MM.1S (cell line): Measurements from ENCODE around the gene ATG4A.

Experiments used
- CTCF ChIP-seq: fragments of 300-600 bp; sonication (generic); IDR thresholded peaks from 2 replicates; pipeline ENCODE4 v1.5.1; 2016; ENCODE audit warnings: antibody characterized with exemption, low read length, mixed read lengths
- EZH2 ChIP-seq: fragments of 300-600 bp; sonication (generic); optimal IDR thresholded peaks from 2 replicates; pipeline ENCODE3; 2017; ENCODE audit warnings: low read depth, mild to moderate bottlenecking, antibody characterized with exemption, low read length, mixed read lengths
- EZH2phosphoT487 ChIP-seq: fragments of 300-600 bp; sonication (generic); IDR thresholded peaks from 2 replicates; pipeline ENCODE4 v1.6.1; 2018; ENCODE audit warnings: antibody characterized with exemption, low read length

DNA sequence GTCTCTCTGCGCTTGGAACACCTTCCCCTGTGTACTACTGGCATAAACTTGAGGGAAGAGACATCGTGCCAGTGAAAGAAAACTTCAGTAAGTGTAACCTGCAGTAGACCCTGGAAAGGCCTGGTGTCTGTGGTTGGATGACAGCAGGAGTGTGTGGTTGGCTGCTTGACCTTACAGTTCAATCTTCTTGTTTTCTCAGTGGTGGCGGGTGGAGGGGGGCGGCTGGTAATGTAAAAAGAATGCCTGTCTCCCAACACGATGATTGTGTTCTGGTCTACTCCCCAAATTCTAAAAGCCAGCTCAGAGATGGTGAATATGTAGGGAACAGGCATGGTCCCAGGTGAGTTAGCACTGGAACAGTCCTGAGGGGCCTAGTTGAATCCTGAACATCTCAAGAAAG lies 18.8 kb upstream of the ATG4A start:
- no peak for TF ChIP-seq CTCF
- TF ChIP-seq EZH2, result no peak
- no peak for TF ChIP-seq EZH2phosphoT487
